NB4 (cell line): Measurements from ENCODE around the gene SEC61A2.

Experiments used
- DNase-seq: peaks from one replicate; pipeline ENCODE4 v3.0.0; 2010; ENCODE audit warnings: low read depth
- H3K4me3 ChIP-seq: one replicate; pipeline ENCODE4 v1.5.1; 2011; ENCODE audit warnings: mild to moderate bottlenecking, low read depth, low read length, moderate library complexity
- MAX ChIP-seq: IDR thresholded peaks from 2 replicates; pipeline ENCODE4 v1.6.1; 2011; ENCODE audit warnings: low read depth, low read length
- MYC ChIP-seq: IDR thresholded peaks from 2 replicates; pipeline ENCODE4 v1.6.1; 2011; ENCODE audit warnings: low read depth, low read length
- POLR2A ChIP-seq: IDR thresholded peaks from 2 replicates; pipeline ENCODE4 v1.6.1; 2011; ENCODE audit warnings: mild to moderate bottlenecking; ENCODE audit not compliant: insufficient read length; ENCODE audit errors: extremely low read depth
- TF ChIP-seq, protein P1 (sequence below): IDR thresholded peaks from one replicate; pipeline ENCODE4 v1.5.1; 2012; ENCODE audit warnings: low read depth, low read length

SEC61A2 gene

DNA sequence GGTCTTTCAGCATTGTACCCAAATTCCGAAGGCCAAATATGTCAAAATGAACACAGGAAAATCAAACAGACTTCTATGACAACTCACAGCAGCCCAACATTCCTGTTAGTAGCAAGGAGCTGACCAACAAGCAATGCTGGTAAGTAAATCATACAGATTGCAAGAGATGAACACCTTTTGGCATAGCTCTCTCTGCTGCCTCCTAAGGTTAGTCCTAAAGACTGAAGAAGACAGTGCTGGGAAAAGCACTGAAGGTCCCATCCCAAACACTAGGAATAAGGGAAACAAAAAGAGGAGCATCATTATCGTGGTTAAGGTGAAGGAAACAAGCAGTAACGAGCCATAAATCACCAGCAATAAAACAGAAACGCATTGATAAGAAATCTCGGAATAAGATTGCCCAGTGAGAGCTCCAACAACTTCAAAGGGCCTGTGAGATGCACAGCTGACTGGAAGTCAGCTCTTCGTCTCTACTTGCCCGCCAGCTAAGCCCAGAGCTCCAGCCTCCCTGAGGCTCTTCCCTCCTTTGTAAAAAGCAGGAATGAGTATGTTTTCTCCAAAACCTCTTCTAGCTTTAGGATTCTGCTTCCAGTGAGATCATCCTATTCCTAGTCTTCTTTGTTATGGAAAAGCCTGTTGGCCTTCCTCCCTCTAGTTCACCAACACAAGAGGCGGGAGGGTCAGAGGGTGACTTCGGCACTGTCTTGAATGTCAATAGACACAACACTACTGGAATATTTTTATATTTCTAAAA, 50.9 kb downstream of the SEC61A2 start:
- no peak for DNase-seq
- no peak overlapping the region for H3K4me3 ChIP-seq
- TF ChIP-seq MYC, result no peak
- no peak for TF ChIP-seq MAX
- TF ChIP-seq, protein P1, sequence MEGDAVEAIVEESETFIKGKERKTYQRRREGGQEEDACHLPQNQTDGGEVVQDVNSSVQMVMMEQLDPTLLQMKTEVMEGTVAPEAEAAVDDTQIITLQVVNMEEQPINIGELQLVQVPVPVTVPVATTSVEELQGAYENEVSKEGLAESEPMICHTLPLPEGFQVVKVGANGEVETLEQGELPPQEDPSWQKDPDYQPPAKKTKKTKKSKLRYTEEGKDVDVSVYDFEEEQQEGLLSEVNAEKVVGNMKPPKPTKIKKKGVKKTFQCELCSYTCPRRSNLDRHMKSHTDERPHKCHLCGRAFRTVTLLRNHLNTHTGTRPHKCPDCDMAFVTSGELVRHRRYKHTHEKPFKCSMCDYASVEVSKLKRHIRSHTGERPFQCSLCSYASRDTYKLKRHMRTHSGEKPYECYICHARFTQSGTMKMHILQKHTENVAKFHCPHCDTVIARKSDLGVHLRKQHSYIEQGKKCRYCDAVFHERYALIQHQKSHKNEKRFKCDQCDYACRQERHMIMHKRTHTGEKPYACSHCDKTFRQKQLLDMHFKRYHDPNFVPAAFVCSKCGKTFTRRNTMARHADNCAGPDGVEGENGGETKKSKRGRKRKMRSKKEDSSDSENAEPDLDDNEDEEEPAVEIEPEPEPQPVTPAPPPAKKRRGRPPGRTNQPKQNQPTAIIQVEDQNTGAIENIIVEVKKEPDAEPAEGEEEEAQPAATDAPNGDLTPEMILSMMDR, result no peak
- TF ChIP-seq POLR2A, result no peak

- TF ChIP-seq, protein P1, result no peak
- TF ChIP-seq POLR2A (no peak), MYC (no peak; the same call in 1 of the 2 replicates), MAX (peak; percentile 42; the same call in 1 of the 2 replicates)
- DNase-seq, result peak; percentile 97
- H3K4me3 ChIP-seq, result no peak overlapping the region
Measured at GRCh38 chr10:12181065-12181775, 51.7 kb downstream of the SEC61A2 start.

- H3K4me3 ChIP-seq, result no peak overlapping the region
- TF ChIP-seq MAX (no peak), POLR2A (no peak), MYC (no peak)
- TF ChIP-seq, protein P1, result no peak
- DNase-seq, result no peak
Measured at GRCh38 chr10:12184165-12184564, 54.7 kb downstream of the SEC61A2 start.

- H3K4me3 ChIP-seq, result no peak overlapping the region
- TF ChIP-seq MAX (no peak), POLR2A (no peak), MYC (no peak)
- TF ChIP-seq, protein P1, result no peak
- peak; percentile 32 for DNase-seq
Measured at GRCh38 chr10:12186323-12186722, 56.8 kb downstream of the SEC61A2 start.

- TF ChIP-seq POLR2A (no peak), MYC (no peak), MAX (no peak)
- TF ChIP-seq, protein P1, result no peak
- no peak overlapping the region for H3K4me3 ChIP-seq
- no peak for DNase-seq
Measured at GRCh38 chr10:12187321-12187905, 57.9 kb downstream of the SEC61A2 start.
